ENCODE results near the gene GPAT2. TPM values are rescaled to one million over a fixed set of nuclear protein-coding genes. Genes with fewer than 3 reads are reported as not detected.
"Not testable (repeated sequence)": the region's sequence is repeated elsewhere in the genome, so short reads cannot be mapped to it uniquely, and the experiment has no call there.

GPAT2 gene, protein sequence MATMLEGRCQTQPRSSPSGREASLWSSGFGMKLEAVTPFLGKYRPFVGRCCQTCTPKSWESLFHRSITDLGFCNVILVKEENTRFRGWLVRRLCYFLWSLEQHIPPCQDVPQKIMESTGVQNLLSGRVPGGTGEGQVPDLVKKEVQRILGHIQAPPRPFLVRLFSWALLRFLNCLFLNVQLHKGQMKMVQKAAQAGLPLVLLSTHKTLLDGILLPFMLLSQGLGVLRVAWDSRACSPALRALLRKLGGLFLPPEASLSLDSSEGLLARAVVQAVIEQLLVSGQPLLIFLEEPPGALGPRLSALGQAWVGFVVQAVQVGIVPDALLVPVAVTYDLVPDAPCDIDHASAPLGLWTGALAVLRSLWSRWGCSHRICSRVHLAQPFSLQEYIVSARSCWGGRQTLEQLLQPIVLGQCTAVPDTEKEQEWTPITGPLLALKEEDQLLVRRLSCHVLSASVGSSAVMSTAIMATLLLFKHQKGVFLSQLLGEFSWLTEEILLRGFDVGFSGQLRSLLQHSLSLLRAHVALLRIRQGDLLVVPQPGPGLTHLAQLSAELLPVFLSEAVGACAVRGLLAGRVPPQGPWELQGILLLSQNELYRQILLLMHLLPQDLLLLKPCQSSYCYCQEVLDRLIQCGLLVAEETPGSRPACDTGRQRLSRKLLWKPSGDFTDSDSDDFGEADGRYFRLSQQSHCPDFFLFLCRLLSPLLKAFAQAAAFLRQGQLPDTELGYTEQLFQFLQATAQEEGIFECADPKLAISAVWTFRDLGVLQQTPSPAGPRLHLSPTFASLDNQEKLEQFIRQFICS
- total RNA-seq (2021) = not detected in 2 replicates
- not detected for Bru-seq, nascent RNA
- BruChase-seq, experiment 1, labeled RNA remaining after a 2-hour chase = not detected
- BruChase-seq, experiment 2, labeled RNA remaining after a 6-hour chase = not detected
- long read RNA-seq, partial matches to known transcripts = 0 of 3 reads
- long read RNA-seq, other reads (novel, unspliced or antisense) = 3 of 3 reads

DNA sequence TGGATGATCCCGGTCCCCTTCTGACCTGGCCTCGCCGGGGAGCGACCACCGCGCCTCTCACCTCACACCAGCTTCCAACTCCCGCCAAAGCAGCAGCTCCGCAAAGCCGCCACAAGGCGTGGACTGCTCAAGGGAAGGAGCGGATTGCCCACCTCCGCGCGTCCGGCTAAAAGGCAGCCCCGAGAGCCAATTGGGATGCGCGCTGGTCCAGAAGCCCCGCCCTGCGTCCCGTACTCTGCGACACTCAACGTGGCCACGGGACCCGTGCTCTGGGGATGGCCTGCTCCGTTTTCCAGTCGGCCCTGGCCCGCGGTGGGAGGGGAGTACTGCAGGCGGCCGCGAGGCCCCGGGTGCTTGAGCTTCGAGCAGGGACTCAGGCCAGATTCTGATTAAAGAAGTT is at the start of gene GPAT2:
GPAT2 (minus strand) TSS at position 125 of the 400 bp plus-strand sequence. CDS start 2,557 bp downstream, outside the sequence.
- POLR2A ChIA-PET (ENCODE audit: low non-redundant PET); CTCF ChIA-PET; H3K36me3 ChIP-seq (ENCODE audit: insufficient read depth, low read length, poor library complexity, severe bottlenecking); H3K4me3 ChIP-seq (ENCODE audit: low read depth, low read length, poor library complexity, severe bottlenecking); H3K27ac ChIP-seq (ENCODE audit: low read depth, low read length, poor library complexity, severe bottlenecking); H3K4me1 ChIP-seq (ENCODE audit: insufficient read depth, low read length, poor library complexity, severe bottlenecking); DNase-seq (ENCODE audit: low spot score); intact Hi-C loops (cut with micrococcal nuclease; ENCODE audit: unreplicated experiment); H3K9me3 ChIP-seq (ENCODE audit: low read depth, low read length, poor library complexity, severe bottlenecking); H3K27me3 ChIP-seq (replicated peaks; ENCODE audit: insufficient read depth, low read depth, low read length, poor library complexity); BruUV-seq (replicated peaks): not testable (repeated sequence)

DNA sequence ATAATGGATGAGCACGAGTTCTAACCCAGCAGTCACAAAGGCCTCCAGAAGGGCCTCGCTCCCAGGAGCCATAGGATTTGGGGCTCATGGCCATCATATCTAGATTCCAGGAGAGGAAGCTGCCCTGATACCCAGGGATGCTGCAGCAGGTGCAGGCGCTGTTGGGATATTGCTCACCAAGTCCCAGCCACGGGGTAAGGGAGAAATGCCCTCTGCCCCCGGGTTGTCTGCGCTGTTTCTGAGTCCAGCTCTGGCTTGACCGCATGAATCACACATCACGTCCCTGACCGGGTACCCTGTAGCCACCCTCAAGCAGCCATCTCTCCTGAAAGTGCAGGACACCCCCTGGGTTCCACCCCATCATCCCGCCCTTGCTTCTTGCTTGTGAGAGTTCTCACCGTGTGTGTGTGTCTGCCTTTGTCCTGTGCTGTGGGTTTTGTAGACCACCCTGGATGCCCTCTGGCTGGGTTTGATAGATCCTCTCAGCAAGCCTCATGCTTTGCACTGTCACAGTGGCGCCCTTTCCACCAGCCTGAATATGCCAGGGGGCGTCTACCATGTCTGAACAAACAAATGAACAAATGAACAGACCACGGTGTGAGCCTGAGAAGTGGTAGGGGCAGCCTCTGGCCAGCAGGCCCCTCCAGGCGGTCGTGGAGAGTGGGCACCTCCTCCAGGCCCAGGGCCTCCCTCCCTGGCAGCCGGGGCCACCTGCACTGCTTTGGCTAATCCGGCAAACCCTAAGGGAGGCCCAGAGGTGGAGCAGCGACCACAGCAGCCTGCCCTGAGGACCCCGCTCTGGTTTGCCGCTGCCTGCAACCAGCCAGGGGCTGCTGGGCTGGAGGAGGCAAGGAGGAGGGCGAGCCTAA is 49.5 kb upstream of the GPAT2 start:
- no TSS peak for BruUV-seq (replicated peaks)
- Histone ChIP-seq H3K27me3 (replicated peaks; ENCODE audit: insufficient read depth, low read depth, low read length, poor library complexity) (peaks cover 8% of the 10 kb centered on the region), H3K27ac (ENCODE audit: low read depth, low read length, poor library complexity, severe bottlenecking) (no peak overlapping the region), H3K9me3 (ENCODE audit: low read depth, low read length, poor library complexity, severe bottlenecking) (no peaks in the 10 kb centered on the region), H3K4me1 (ENCODE audit: insufficient read depth, low read length, poor library complexity, severe bottlenecking) (no peaks in the 10 kb centered on the region), H3K4me3 (ENCODE audit: low read depth, low read length, poor library complexity, severe bottlenecking) (no peak overlapping the region), H3K36me3 (ENCODE audit: insufficient read depth, low read length, poor library complexity, severe bottlenecking) (no peaks in the 10 kb centered on the region)
- ChIA-PET CTCF (no interaction called here), POLR2A (ENCODE audit: low non-redundant PET) (no interaction called here)
- DNase-seq (ENCODE audit: low spot score) = no peak
- no peak for TF ChIP-seq EZH2 (IDR thresholded peaks at IDR 0.05; ENCODE audit: borderline replicate concordance, low read depth, low read length, poor library complexity, severe bottlenecking)
- TF ChIP-seq, protein P1, sequence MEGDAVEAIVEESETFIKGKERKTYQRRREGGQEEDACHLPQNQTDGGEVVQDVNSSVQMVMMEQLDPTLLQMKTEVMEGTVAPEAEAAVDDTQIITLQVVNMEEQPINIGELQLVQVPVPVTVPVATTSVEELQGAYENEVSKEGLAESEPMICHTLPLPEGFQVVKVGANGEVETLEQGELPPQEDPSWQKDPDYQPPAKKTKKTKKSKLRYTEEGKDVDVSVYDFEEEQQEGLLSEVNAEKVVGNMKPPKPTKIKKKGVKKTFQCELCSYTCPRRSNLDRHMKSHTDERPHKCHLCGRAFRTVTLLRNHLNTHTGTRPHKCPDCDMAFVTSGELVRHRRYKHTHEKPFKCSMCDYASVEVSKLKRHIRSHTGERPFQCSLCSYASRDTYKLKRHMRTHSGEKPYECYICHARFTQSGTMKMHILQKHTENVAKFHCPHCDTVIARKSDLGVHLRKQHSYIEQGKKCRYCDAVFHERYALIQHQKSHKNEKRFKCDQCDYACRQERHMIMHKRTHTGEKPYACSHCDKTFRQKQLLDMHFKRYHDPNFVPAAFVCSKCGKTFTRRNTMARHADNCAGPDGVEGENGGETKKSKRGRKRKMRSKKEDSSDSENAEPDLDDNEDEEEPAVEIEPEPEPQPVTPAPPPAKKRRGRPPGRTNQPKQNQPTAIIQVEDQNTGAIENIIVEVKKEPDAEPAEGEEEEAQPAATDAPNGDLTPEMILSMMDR (conservative IDR thresholded peaks at IDR 0.05; ENCODE audit: low read depth, low read length) = no peak
- intact Hi-C loops (cut with micrococcal nuclease; ENCODE audit: unreplicated experiment) = no loop called here

DNA sequence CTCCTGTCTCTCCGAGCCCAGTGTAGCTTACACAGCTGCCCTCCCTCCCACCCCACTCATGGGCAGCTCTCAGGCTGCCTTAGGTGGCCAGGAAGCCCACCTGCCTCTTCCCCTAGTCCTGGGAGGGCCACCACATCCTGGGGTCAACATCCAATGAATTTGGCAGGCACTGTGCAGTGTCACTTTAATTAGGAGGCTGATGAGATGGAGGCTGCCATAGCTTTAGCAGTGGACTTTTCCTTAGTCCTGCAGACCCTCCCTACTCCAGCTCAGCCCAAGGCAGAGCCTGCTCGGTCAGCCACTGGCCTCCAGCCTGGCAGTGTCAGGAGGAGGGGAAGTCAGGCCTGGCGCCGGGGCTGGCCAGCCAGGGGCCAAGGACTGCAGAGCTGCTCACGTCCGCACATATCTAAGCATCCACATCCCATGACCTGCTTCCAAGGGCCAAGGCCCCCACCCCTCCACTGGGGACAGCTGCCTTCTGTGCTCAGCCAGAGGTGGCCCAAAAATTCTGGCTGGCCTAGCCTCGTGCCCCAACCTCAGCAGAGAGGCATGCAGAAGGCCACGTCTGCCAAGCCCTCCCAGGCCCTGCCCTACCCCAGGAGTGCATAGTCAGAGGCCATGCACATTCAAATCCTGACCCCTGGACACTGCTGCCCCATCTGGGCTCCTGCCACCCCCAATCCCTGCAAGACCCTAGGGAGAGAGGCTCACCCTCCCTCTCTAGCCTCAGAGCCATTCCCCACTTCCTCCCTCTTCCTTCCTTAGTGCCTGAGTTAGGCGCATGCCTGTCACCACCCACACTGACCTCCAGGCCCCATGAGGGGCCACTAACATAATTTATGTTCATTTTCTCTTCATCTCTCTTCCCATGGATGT is 48.6 kb upstream of the GPAT2 start:
- CTCF ChIA-PET = no interaction called here

More for the DNA sequence above, 48.6 kb upstream of the GPAT2 start:
- Histone ChIP-seq H3K9me3 (ENCODE audit: low read depth, low read length, poor library complexity, severe bottlenecking) (no peaks in the 10 kb centered on the region), H3K27ac (ENCODE audit: low read depth, low read length, poor library complexity, severe bottlenecking) (no peak overlapping the region), H3K27me3 (replicated peaks; ENCODE audit: insufficient read depth, low read depth, low read length, poor library complexity) (peaks cover 12% of the 10 kb centered on the region), H3K36me3 (ENCODE audit: insufficient read depth, low read length, poor library complexity, severe bottlenecking) (no peaks in the 10 kb centered on the region), H3K4me1 (ENCODE audit: insufficient read depth, low read length, poor library complexity, severe bottlenecking) (no peaks in the 10 kb centered on the region), H3K4me3 (ENCODE audit: low read depth, low read length, poor library complexity, severe bottlenecking) (no peak overlapping the region)
- intact Hi-C loops (cut with micrococcal nuclease; ENCODE audit: unreplicated experiment) = no loop called here
- TF ChIP-seq, protein P1 (conservative IDR thresholded peaks at IDR 0.05; ENCODE audit: low read depth, low read length) = no peak
- TF ChIP-seq EZH2 (IDR thresholded peaks at IDR 0.05; ENCODE audit: borderline replicate concordance, low read depth, low read length, poor library complexity, severe bottlenecking) = no peak
- no TSS peak for BruUV-seq (replicated peaks)
- POLR2A ChIA-PET (ENCODE audit: low non-redundant PET) = no interaction called here
- DNase-seq (ENCODE audit: low spot score) = no peak
